ENCODE results near the gene SDF2.
"Not testable (repeated sequence)": the region's sequence is repeated elsewhere in the genome, so short reads cannot be mapped to it uniquely, and the experiment has no call there.

The SDF2 gene

DNA sequence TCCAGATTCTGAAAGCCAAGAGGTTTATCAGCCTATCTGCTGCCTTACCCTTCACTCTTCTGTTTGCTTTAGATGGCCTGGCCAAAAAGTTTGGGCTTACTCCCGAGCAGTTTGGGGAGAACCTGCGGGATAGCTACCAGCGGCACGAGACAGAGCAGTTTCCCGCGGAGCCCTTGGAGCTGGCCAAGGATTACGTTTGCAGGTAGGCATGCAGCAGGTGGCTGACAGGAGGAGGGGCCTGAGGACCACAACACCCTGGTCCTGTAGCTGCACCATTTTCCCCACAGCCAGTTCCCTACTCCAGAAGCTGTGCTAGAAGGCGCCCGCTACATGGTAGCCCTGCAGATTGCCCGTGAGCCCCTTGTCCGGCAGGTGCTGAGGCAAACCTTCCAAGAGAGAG is 20.9 kb upstream of the SDF2 start:
- DNase-seq = no peak

DNA sequence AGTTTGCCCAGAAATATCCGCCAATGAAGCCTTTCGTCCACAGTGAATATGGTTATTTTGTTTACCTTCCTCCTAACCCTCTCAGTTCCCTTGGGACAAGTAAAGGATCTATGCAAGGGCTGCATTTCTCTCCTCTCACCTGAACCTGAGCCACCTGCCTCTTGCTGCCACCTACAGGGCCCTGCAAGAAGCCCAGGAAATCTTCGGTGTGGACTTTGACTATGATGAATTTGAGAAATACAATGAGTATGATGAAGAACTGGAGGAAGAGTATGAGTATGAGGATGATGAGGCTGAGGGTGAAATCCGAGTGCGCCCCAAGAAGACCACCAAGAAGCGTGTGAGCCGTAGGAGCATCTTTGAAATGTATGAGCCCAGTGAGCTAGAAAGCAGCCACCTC is 14.3 kb upstream of the SDF2 start:
- no peak for DNase-seq

DNA sequence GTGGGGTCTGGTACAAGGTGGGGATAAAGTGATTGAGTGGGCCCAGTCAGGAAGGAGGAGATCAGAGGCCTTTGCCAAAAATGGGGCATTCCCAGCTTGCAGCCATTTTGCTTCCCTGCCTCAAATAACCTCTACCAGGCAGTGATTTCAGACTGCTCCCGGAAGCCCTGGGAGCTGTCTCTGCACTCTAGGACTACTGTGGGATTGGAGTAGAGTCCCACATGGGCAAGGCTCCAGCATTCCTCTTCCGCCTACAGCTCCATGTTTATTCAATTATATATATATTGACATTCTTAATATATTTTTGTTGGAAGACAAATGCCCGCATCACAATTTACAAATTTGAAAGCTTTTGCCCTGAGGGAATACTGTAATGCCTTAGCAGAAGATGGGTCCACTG is 13.8 kb upstream of the SDF2 start:
- DNase-seq = no peak

DNA sequence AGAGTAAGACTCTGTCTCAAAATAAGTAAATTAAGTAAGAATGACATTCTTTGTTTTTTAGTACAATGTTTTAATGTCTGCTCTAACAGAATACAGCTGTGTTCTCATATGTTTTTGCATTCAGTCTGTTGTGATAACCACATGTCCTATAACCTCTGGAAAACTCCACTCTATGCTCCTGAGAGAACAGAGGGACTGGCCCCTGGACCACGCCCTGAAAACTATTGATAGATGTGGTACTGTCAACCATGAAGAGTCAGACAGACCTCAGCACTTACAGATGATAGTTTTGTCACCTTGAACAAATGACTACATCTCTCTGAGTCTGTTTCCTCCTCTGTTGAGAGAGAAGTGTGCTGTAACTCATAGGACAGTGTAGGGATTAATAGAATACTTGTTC is 8.2 kb upstream of the SDF2 start:
- no peak for DNase-seq

DNA sequence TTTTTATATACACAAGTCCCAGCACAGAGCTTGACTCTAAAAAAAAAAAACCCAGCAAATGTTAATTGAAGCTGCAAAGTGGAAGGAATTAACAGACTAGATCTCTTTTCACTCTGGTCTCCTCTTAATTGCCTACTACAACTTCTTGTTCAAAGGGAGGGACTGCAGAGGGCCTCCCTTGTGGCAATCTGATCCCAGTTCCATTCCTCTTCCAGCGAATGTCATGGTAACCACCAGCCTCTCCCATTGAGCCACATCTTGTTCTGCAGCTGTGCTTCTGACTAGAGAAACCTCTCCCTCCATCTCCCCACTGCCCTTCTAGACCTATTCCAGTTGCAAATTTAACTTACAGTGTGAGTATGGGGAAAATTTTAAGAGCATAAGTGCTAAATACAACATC is 6.2 kb upstream of the SDF2 start:
- no peak for DNase-seq

DNA sequence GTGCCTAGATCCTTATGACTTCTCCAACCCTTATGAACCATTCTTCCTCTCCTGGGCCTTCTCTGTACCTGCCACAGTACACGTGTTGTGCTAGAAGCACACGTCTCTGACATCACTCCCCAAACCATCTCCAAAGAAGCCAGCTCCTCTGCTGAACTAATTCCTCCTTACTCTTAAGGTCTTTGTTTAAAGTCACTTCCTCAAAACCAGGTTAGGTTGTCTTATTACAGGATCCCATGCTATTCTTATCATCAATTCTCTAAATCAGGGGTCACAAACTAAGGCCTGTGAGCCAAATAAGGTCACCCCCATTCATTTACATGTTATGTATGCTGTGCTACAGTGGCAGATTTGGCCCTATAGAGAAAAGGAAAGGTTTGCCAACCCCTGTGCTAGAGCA is 4.3 kb upstream of the SDF2 start:
- no peak for DNase-seq

DNA sequence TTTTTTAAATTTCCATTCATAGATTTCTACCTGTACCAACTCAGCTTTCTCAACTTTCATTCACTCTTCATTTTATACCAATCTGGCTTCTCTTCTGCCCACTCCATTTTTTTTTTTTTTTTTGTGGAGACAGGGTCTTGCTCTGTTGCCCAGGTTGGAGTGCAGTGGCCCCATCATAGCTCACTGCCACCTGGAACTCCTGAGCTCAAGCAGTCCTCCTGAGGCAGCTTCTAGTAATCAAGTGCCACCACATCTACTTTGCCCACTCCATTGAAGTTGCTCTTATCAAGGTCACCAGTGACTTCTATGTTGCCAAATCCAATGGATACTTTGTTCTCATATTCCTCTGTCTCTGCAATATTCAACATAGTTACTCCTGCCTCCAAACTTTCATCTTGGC is 2.0 kb upstream of the SDF2 start:
- DNase-seq = no peak

DNA sequence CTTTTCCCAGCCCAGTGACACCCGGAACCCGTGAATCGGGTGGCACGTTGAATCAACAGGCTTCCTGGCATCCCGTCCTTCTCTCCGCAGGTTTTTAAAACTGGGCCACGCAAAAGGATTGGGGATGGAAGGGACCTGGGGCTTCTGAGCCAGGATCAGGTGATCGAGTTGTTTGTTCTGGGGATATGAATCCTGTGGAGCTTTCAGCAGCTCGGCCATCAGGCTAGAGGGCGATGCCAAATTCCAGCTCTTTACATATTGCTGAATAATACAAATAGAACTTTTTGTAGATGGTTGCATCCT is 772 bp upstream of the SDF2 start:
- DNase-seq = no peak

DNA sequence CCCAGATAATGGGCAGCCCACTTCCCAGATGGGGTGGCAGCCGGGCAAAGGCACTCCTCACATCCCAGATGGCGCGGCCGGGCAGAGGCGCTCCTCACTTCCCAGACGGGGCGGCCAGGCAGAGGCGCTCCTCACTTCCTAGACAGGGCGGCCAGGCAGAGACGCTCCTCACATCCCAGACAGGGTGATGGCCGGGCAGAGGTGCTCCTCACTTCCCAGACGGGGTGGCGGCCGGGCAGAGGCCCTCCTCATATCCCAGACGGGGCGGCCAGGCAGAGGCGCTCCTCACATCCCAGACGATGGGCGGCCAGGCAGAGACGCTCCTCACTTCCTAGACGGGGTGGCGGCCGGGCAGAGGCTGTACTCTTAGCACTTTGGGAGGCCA is 2.2 kb downstream of the SDF2 start:
- not testable (repeated sequence) for DNase-seq

DNA sequence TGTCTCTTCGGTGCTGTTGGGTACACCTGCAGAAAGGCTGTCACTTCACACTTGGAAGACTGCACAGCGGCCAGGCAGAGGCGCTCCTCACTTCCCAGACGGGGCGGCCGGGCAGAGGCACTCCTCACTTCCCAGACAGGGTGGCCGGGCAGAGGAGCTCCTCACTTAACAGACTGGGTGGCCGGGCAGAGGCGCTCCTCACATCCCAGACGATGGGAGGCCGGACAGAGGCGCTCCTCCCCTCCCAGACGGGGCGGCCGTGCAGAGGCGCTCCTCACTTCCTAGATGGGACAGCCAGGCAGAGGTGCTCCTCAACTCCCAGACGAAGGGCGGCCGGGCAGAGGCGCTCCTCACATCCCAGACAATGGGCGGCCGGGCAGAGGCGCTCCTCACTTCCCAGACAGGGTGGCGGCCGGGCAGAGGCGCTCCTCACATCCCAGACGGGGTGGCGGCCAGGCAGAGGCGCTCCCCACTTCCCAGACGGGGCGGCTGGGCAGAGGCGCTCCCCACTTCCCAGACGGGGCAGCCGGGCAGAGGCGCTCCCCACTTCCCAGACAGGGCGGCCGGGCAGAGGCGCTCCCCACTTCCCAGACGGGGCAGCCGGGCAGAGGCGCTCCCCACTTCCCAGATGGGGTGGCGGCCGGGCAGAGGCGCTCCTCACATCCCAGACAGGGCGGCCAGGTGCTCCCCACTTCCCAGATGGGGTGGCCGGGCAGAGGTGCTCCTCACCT is 2.8 kb downstream of the SDF2 start:
- DNase-seq = not testable (repeated sequence)

DNA sequence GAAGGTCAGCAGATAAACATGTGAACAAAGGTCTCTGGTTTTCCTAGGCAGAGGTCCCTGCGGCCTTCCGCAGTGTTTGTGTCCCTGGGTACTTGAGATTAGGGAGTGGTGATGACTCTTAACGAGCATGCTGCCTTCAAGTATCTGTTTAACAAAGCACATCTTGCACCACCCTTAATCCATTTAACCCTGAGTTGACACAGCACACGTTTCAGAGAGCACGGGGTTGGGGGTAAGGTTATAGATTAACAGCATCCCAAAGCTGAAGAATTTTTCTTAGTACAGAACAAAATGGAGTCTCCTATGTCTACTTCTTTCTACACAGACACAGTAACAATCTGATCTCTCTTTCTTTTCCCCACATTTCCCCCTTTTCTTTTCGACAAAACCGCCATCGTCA is 3.4 kb downstream of the SDF2 start:
- not testable (repeated sequence) for DNase-seq

DNA sequence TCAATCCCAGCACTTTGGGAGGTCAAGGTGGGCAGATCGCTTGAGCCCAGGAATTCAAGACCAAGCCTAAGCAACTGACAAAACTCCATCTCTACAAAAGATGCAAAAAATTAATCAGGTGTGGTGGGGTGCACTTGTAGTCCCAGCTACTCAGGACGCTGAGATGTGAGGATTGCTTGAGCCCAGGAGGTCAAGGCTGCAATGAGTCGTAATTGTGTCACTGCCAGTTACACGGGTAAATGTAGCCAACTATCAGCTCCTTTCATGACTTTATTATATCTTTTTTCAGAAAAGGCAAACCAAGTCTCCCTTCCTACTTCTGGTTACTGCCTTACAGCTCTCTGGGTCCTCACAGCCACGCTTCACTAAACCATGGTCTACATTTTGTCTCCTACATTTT is 4.0 kb downstream of the SDF2 start:
- DNase-seq = no peak

DNA sequence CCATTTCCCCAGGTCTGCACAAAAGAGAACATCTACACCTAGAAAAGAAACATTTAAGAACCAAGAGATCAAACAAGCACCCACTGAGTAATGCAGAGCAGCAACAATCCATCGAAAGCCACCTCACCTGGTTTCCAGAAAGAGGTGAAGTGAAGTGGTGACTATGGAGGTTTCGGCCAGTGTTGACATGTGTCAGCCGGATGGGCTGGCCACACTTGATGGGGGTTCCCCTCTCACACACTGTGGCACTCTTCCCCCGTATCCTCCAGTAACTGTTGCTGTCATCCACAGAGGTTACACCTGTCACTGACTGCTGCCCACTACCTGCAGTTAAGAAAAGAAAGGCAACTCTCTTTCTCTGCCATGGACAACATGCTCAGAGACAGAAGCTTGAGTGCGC is 6.5 kb downstream of the SDF2 start:
- no peak for DNase-seq

DNA sequence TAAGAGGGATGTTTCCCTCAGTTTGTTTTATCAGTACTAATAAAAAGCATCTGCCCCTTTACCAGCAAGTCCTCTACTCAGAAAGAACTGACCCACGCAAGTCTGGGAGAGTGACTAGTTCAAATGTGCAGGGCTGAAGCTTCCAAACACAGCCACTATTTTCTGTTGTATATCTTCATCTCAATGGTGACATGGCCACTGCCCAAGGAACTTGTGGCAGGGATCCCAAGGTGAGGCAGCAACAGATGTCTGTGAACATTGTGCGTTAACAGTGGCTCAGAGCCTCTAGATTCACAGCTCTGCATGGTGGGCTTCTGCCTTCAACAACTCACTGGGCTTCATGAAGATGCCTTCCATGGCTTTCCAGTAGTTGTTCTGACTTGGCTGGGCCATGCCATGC is 13.0 kb downstream of the SDF2 start:
- no peak for DNase-seq

DNA sequence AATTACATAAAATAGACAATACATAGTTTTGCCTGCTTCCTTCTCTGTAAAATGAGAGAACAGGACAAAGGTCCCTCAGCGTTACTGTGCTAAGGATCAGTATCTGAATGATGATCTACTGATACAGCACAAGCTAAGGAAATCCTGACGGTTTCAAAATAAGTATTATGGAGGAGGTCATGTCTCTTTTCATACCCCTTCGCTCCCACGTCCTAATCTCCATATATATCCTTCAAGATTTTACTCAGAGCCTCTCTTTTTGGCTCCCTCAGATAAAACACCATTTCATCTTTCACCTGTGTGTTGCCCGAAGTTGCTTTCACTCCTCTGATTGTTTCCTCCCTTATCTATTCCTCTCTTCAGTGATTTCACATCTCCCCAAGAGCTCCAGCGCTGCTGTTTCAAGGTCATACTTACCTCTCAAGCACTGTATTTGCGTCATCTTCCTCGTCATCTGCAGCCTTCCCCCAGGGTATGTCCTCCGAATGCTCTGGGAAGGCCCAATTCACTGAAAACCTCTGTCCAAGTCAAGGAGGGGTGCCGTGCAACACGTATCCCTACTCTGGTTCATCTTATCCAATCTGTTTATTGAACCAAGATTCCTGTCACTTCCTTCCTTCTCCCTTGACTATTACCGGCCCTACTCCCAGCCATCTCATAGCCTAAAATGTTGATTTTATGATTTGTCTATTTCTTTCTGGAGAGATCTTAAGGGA is 15.5 kb downstream of the SDF2 start:
- no peak for DNase-seq

DNA sequence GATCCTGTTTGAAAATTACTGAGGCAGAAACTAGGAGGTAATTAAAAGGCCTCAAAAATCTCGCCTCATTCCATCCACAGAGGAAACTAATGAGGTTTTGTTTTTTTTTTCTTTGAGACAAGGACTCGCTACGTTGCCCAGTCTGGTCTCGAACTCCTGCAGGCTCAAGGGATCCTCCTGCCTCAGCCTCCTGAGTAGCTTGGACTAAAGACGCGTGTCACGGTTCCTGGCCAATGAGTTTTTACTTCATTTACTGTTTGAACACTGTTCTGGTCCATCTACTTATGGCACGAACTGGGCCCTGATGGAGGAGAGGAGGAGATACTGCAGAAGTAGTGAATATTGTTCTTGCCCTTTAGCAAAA is 16.1 kb downstream of the SDF2 start:
- DNase-seq = no peak

DNA sequence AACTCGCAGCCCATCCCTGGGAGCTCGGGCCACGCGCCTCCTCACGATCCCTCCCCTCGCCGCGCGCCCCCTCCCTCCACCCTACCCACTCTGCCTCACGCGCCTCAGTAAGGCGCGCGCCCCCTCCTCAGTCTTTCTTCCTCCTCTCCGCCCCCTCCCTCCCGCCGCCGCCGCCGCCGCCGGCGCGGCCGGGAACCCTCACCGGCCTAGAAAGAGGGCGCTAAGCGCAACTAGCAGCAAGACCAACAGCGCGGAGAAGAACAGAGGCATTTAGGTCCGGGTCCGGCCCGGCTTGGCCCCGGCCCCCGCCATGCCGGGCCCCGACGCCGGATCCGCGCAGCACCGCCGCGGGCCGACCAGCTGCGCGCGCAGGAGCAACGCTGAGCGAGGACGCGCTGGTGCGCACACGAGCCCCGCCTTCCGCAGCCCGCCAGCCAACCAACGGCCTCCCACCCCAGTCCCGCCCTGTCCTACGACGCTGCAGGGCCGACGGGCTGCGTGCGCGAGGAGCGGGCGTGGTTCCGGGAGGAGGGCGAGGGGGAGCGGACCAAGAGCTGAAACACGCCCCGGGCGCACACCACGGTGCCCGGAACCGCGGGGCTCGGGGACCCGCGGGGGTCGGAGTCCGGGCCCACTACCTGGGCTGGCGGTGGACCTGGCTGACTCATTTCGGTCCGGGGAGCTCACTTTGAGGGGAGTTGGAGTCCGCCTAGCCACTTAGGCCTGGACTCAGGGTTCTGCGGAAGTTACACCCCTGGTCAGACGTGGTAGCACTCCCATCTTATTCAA is 16.7 kb downstream of the SDF2 start, which contains the start of gene BLTP2:
Gene BLTP2 (minus strand): TSS at position 372 of the 789 bp plus-strand sequence. CDS start 102 bp downstream, at position 270.
- DNase-seq = peak; percentile 95

DNA sequence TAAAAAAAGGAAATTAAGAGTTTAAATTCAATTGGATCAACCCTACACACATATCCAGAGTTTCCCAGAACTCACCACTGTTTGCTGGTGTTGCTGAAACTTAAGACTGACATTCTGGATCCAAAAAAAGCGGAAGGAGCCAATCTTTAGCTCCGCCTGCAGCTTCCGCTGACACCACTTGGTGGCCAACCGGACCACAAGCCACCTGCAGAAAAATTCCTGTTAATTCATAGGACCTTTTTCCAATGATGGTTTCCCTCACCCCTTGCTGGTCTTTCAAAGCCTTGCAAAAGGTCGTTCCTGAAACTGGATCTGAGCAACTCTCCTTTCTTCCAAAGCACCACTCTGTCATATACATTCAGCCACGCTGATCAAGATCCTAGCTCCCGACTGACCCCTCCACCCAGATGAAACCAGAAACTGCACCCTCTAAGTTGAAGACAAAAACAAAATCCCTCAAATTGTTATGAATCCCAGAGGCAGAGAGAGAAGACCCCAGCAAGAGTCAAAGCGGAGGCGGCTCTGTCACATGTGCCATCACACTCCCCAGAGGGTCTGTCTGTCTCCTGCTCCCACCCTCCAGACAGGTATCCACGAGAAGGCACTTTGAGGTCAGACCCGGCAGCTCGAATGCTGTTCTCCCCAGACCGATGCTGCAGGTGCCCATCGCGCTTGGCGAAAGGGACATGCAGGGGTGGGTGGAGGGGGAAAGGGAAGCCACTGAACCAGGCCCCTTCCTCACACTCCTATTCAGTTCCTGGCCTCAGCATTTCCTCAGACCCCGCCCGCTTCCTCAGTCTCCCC is 17.5 kb downstream of the SDF2 start:
- DNase-seq = peak; percentile 47

DNA sequence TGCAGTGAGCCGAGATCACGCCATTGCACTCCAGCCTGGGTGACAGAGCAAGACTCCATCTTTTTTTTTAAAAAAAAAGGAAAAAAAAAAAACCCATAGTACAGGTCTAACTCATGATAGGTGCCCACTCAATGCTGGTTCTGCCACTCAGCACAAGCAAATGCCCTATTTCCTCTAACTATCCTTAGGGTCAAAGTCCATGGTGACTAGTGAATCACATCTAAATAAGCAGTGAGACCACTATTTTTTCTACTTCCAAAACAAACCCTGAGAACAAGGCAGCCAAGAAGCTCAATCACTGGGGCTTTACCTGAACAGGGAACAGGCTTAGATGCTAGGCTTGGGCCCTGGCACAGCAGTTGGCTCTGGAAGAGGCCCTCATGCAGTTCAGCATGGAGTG is 20.1 kb downstream of the SDF2 start:
- DNase-seq = no peak

DNA sequence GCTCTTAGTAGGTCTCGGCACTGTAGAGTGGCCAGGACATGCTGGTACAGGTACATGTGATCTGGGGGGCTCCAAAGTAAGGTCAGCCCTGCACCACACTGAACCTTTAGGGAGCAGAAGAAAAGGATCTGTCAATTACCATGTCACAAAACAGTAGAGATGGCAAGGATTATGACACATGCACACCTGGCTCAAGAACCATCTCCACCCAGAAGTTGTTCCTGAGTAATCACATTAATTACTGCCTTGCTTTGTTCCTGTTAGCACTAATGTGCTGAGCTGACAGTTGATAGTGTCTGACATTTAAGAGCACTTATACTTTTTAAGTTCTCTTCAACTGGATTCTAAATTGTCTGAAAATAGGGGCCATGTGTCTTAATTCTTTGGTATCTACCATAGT is 26.2 kb downstream of the SDF2 start:
- DNase-seq = no peak

DNA sequence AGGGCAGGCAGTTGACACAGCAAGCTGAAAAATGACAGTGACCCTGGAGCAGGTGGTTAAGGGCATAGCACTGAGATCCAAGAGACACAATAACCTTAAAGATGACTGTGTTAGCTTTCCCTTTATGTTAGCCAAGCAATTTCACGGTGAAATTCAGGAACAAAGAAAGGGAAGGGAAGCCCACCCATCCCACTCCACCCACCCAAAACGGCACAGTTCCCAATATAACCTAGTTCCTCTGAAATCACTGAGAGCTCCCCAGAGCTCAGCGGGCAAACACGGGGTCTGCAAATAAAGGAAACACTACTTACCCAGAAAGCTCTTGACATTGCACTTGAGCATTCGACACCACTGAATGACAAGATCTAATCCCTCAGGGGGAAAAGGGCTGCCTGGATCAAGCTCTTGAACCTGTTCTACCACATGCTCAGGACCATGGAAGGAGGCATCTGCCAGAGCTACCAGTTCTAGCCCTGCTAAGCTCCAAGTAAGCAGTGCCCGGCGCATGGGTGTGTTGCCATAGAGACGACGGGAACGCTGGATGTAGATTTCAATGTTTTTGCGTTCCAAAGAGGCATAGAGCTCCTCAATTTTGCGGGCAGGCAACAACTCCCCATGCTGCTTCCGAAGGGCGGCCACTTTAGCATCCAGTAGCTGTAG is 27.4 kb downstream of the SDF2 start:
- DNase-seq = no peak

DNA sequence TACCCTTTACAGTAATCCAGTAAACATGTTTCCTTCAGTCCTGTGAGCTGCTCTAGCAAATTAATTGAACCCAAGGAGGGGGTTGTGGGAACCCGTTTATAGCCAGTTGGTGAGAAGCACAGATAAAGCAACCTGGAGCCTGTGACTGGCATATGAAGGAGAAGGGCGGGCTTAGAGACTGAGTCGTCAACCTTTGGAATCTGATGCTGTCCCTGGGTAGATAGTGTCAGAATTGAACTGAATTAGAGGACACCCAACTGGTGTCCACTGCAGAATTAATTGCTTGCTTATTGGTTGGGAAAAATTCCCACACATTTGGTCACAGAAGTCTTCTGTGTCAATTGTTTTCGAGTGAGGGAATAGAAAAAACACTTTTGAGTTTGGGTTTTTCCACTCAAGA is 34.9 kb downstream of the SDF2 start:
- no peak for DNase-seq

DNA sequence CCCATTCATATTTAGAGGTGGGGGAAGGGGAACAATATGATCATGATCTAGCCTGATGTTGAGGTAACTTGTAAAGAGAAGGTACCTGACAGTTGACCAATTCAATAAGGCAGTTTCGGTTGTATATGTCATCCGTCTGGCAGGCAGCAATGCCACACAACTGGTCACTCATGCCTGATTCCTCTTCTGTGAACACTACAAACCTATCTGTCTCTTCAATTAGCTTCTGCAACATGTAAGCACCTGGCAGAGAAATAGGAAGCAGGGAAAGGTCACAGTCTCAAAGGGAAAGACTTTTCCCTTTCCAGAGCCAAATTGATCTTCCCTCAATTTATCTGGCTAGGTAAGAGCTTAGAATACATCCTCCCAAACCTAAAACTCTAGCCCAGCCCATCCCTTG is 37.6 kb downstream of the SDF2 start:
- no peak for DNase-seq
